GM18870 (cell line): ENCODE data around the gene TRIM56.
"Not testable (repeated sequence)": the region's sequence is repeated elsewhere in the genome, so short reads cannot be mapped to it uniquely, and the experiment has no call there.

Source experiments
- ATAC-seq: cut with Tn5 transposase; IDR thresholded peaks from one replicate; pipeline ENCODE4 v1.9.1; 2021; ENCODE audit warnings: moderate library complexity; ENCODE audit not compliant: unreplicated experiment

Gene TRIM56

DNA sequence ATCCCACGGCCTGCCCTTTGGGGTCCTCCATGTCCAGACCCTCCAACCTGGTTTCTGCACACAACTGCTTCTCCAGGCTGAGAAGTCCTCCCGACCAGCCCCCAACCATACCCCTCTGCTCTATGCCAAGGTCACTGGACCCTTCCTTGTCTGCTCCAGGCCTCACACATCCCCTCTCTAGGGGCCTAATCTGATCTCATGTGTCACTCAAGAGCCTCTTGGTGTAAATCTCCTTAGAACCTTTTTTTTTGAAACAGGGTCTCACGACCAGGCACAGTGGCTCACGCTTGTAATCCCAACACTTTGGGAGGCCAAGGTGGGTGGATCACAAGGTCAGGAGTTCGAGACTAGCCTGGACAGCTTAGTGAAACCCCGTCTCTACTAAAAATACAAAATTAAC is 24.1 kb downstream of the TRIM56 start:
- no peak for ATAC-seq

DNA sequence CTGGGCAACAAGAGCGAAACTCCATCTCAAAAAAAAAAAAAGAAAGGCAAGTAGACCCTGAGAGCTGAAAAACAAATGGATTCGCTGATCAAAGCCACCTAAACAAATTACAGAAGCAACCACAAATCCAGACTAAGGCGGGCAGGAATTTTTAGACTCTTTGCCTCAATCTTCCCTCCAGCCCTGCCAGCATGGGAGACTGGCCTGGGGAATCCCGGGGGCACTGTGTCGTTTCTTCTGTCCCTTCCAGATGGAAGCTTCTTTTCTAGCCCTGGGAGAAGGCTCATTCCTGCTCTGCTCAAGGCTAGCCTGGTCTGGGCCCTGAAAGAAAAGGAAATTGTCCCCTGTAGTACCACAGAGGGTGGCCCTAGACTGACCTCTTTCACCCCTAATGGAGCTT is 26.0 kb downstream of the TRIM56 start:
- ATAC-seq, result no peak

DNA sequence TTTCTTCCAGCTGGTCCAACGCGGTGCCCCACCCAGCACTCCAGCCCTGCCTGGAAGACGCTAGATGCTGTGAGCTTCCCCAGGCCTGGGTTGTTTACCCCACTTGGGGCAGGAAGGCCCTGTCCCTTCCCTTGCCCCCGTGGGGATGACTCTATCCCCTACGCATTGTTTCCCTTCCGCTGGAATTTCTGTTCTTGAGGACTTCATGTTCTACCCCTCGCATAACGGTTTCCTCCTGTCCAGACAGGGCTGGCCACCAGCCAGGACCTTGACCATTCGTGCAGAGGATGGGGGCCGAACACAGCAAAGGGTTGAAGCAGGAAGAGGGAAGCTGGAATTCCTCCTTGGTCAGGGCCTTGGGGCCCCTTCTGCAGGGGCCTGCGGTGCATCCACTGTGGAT is 27.0 kb downstream of the TRIM56 start:
- no peak for ATAC-seq

DNA sequence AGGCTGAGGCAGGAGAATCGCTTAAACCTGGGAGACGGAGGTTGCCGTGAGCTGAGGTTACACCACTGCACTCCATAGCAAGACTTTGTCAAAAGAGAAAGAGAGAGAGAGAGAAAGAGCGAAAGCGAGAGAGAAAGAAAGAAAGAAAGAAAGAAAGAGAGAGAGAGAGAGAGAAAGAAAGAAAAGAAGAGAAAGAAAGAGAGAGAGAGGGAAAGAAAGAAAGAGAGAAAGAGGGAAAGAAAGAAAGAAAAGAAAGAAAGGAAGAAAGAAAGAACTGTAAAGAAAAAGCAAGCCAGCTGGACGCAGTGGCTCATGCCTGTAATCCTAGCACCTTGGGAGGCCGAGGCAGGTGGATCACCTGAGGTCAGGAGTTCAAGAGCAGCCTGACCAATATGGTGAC is 27.9 kb downstream of the TRIM56 start:
- ATAC-seq, result not testable (repeated sequence)

DNA sequence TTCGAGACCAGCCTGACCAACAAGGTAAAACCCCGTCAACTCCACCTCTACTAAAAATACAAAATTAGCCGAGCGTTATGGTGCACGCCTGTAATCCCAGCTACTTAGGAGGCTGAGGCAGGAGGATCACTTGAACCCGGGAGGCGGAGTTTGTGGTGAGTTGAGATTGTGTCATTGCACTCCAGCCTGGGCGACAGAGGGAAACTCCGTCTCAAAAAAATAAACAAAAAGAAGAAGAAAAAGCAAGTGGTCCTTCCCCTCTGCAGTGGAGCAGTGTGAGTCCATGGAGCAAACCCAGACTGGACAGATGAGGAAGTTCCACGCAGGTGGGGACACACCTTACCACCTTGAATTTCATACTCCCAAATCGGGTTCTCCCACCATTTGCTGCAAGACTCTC is 28.6 kb downstream of the TRIM56 start:
- no peak for ATAC-seq

DNA sequence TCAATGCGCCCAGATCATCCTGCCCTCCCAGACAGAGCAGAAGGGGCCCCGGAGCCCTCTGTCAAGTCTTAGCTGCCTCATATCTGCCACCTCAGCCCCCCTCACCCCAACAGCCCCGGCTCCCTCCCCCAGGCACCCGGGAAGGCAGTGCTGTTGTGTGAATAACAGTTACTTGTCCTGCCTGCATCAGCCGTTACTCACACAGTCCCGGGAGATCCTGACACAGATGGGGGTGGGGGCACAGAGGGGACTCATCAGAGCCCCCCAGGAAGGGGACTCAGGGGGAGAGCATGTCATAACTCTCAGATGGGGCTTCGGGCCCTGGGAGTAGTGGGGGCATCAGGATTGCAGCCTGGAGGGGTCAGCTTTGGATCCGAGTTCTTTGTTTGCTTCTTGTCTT is 29.2 kb downstream of the TRIM56 start:
- ATAC-seq, result no peak

DNA sequence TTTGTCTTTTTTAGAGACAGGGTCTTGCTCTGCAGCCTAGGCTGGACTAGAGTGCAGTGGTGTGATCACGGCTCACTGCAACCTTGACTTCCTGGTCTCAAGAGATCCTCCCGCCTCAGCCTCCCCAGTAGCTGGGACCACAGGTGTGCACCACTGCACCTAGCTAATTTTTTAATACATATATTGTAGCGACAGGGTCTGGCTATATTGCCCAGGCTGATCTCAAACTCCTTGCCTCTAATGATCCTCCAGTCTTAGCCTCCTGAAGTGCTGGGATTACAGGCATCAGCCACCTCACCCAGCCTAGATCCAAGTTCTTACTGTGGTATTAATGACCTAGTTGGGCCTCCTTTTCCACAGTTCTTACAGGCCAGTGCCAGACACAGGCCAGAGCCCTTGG is 29.9 kb downstream of the TRIM56 start:
- no peak for ATAC-seq

DNA sequence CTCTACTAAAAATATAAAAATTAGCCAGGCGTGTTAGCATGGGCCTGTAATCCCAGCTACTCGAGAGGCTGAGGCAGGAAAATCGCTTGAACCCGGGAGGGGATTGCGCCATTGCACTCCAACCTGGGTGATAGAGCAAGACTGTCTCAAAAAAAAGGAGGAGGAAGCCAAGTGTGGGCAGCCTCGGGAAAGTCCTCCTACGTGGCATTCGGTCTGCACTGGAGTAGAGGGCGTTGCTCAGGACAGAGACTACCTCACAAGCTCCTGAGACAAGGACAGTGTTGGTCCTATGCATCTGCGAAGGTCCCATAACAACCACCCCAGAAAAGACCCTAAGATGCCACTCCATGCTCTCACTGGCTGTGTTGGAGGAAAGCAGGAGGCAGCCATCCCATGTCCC is 31.6 kb downstream of the TRIM56 start:
- ATAC-seq, result no peak

DNA sequence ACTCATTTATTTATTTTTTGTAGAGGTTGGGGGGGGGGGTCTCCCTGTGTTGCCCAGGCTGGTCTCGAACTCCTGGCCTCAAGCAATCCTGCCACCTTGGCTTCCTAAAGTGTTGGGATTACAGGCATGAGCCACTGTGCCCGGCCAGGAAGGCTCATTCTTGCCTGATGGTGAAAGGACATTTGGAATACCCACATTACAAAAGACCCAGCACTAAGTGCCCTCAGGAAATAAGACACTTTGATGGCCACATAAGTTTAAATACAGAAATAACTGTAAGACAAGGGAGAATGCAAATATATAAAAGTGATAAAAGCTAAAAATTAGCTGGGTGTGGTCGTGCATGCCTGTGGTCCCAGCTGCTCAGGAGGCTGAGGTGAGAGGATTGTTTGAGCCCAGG is 33.6 kb downstream of the TRIM56 start:
- ATAC-seq, result no peak

DNA sequence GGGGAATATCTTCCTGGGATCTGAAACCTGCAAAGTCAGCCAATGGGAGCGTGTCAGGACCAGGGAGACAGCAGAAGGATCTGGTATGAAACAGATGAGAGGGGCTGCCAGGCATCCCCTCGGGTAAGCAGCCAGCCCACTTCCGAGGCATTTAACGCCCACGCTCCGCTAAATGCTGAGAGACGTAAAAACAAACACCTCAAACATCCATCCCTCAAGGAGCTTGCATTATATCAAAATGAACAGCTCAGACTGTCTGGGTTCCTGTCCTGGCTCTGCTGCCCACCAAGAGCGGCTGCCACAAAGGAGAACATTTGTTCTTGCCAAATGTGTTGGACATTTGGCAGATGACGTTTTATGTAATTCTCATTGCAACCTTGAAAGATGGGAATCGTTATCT is 34.6 kb downstream of the TRIM56 start:
- no peak for ATAC-seq

DNA sequence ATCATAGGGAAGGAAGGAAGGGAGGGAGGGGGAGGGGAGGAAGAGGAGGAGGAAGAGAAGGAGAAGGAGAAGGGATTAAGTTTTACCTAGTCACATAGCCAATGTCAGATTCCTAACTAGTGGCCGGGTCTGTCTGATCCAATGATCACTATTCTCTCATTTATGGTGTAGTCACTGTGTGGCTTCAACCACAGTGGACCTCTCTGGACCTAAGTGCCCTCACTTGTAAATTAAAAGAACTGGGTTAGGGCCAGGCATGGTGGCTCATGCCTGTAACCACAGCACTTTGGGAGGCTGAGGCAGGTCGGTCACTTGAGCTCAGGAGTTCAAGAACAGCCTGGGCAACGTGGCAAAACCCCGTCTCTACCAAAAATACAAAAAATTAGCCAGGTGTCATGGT is 35.0 kb downstream of the TRIM56 start:
- no peak for ATAC-seq

DNA sequence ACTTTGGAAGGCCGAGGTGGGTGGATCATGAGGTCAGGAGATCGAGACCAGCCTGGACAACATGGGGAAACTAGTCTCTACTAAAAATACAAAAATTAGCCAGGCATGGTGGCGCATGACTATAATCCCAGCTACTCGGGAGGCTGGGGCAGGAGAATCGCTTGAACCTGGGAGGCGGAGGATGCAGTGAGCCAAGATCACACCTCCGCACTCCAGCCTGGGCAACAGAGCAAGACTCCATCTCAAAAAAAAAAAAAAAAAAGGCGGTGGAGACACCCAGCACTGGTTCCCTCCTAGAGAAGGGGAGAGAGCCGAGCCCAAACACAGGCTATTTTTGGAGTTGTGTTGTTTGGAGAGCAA is 36.3 kb downstream of the TRIM56 start:
- ATAC-seq, result not testable (repeated sequence)

DNA sequence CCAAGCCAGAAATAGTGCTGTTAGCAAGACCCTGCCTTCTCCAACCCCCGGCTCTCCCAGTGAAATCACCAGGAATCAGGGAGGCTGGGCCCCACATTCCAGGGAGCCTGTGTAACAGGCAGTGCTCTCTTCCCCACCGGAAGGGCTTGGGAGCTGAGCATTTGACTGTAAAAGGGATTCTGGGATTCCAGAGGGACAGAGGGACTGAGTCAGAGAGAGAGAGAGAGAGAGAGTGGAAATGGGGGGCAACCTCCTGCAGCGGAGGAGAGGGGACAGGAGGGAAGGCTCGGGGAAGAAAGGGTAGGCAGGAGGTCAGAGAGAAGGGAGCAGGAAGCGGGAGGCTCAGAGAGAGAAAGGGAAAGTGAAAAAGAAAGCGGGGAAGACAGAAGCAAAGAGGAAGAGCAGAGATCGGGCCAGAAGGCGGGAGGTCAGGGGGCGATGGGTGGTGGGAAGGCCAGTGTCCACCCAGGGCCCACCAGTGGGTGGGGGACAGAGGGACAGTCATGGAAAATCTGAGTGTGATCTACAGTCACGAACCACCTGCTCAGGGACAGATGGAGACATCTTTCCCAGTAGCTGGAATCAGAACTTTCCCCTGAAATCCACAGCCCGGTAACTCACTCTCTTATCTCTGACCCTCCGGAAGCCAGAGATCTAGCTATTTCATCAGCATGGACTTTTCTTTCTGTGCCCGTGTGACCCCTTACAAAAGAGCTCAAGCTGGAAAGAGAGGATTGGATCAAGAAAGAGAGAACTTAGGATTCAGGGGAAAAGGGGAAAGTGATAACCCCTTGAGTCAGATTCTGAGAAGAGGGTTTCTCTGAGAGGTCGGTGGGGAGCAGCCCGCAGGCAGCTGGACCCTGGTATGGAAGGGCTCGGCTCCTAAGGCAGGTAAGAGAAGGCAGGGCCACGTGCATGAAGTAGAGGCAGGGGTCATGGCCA is 37.0 kb downstream of the TRIM56 start:
- no peak for ATAC-seq

DNA sequence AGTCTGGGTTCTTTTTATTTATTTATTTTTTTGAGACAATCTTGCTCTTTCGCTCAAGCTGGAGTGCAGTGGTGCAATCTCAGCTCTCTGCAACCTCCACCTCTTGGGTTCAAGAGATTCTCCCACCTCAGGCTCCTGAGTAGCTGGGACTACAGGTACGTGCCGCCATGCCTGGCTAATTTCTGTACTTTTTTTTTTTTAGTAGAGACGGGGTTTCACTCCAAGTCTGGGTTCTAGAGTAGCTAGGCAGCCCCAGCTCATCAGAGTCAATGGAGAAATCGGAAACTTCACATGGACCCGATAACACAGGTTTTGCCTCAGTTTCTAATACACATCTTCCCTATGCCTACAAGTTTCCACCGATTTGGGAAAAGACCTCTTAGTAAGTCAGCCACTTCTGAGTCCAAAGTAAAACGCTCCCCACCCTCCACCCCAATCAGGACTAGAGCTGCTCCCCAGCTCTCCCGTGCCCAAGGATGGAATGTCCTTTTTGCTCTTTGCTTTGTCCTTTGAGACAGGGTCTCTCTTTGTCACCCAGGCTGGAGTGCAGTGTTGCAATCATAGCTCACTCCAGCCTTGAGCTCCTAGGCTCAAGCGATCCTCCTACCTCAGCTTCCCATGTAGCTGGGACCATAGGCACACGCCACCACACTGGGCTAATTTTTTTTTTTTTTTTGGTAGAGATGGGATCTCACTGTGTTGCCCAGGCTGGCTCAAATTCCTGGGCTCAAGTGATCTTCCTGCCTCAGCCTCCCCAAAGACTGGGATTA is 37.8 kb downstream of the TRIM56 start:
- ATAC-seq, result no peak

DNA sequence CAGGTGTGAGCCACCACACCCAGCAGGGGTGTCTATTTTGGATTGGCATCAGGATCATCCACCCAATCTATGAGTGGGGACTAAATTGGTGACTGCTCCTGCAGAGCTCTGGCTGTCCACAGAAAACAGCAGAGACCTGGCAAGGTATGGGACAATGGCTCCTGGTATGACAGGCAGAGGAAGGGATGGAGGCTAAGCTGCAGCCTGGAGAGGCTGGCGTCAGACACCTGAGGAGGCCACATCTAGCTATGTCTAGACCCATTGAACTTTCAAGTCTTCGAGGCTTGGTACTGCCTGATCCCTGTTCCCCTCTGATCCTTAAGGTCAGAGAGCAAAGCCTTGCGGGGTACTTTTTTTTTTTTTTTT is 38.4 kb downstream of the TRIM56 start:
- no peak for ATAC-seq

DNA sequence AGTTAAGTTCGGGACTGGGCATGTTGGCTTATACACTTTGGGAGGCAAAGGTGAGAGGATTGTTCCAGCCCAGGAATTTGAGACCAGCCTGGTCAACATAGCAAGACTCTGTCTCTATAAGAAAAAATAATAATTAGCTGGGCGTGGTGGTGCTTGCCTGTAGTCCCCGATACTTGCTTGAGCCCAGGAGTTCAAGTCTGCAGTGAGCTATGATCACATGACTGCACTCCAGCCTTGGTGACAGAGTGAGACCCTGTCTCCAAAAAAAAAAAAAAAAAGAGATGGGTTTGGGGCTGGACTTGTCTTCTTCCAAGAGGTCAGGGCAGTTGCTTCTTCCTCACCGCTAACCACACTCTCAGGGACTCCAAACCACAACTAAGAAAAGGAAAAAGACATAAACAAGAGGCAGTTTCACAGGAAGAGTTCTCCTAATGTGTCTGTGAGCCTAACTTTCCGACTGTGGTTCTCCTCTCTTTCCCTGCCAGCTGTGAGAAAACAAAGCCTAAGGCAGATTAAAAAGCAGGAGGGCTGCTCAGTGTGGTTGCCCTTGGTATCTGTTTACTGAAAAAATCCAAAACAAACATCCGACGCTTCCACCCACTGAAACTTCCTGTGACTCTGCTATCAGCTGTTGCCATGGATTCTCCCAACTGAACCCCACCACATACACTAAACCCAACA is 39.2 kb downstream of the TRIM56 start:
- no peak for ATAC-seq

DNA sequence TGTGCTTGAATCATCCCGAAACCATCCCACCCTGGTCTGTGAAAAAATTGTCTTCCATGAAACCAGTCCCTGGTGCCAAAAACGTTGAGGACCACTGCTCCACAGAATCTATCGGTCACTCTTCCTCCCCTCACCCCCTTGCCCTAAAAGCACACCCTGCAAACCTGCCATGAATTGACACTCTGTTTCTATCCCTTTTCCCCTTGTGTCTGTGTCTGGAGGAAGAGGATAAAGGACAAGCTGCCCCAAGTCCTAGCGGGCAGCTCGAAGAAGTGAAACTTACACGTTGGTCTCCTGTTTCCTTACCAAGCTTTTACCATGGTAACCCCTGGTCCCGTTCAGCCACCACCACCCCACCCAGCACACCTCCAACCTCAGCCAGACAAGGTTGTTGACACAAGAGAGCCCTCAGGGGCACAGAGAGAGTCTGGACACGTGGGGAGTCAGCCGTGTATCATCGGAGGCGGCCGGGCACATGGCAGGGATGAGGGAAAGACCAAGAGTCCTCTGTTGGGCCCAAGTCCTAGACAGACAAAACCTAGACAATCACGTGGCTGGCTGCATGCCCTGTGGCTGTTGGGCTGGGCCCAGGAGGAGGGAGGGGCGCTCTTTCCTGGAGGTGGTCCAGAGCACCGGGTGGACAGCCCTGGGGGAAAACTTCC is 40.8 kb downstream of the TRIM56 start:
- ATAC-seq, result no peak

DNA sequence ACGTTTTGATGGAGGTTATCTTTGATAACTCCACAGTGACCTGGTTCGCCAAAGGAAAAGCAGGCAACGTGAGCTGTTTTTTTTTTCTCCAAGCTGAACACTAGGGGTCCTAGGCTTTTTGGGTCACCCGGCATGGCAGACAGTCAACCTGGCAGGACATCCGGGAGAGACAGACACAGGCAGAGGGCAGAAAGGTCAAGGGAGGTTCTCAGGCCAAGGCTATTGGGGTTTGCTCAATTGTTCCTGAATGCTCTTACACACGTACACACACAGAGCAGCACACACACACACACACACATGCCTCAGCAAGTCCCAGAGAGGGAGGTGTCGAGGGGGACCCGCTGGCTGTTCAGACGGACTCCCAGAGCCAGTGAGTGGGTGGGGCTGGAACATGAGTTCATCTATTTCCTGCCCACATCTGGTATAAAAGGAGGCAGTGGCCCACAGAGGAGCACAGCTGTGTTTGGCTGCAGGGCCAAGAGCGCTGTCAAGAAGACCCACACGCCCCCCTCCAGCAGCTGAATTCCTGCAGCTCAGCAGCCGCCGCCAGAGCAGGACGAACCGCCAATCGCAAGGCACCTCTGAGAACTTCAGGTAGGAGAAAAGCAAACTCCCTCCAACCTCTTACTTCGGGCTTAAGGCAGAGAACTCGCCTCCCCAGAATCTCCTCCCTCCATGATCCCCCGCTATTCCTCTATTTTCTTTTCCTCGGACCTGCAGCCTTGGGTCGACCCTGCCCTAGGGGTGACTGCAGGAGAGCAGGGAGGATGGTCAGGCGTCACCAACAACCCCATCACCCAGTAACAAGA is 41.6 kb downstream of the TRIM56 start, which contains the start of gene SERPINE1:
Gene SERPINE1, plus strand, starts transcription at position 454 of the 809 bp plus-strand sequence. CDS start 1,290 bp downstream, outside the sequence.
- no peak for ATAC-seq

DNA sequence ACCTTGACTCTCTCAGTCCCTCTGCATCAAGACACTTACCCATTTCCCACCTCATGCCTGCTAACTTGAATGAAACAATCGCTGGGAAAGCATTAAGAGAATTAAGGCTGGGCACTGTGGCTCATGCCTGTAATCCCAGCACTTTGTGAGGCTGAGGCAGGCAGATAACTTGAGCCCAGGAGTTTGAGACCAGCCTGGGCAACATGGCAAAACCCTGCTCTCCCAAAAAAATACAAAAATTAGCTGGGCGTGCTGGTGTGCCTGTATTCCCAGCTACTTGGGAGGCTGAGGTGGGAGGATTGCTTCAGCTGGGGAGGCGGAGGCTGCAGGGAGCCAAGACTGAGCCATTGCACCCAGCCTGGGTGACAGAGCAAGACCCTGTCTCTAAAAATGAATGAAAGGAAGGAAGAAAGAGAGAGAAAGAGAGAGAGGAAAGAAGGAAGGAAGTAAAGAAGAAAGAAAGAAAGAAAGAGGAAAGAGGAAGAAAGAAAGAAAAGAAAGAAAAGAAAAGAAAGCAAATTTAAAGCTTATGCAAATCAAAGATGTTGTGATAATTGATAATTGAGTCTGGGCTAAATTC is 42.3 kb downstream of the TRIM56 start:
- ATAC-seq, result no peak
